GM10266 (cell line): ENCODE results near the gene MLX.
"Not testable (repeated sequence)": the region's sequence is repeated elsewhere in the genome, so short reads cannot be mapped to it uniquely, and the experiment has no call there.

Experiments used
- DNase-seq: peaks from one replicate; pipeline ENCODE4 v3.0.0; 2012; ENCODE audit errors: extremely low spot score
- CTCF ChIP-seq: IDR thresholded peaks from 2 replicates; pipeline ENCODE4 v1.5.1; 2012; ENCODE audit warnings: mild to moderate bottlenecking, low read depth; ENCODE audit not compliant: control insufficient read depth, insufficient read depth; ENCODE audit errors: missing control alignments

The MLX gene

GRCh38 chr17:42609182-42609813 is 42.4 kb downstream of the MLX start, which contains the start of the genes RETREG3 and TUBG1:
RETREG3 (minus strand) TSS chr17:42609374; CDS start chr17:42609324, 50 bp downstream.
TUBG1 (plus strand) TSS chr17:42609683; CDS start chr17:42609738, 55 bp downstream.
- no peak for TF ChIP-seq CTCF
- peak; percentile 98 for DNase-seq

GRCh38 chr17:42609814-42610801 is 43.2 kb downstream of the MLX start:
- DNase-seq, result not testable (repeated sequence)

GRCh38 chr17:42612013-42612412 is 45.1 kb downstream of the MLX start:
- TF ChIP-seq CTCF, result no peak
- DNase-seq, result no peak

- no peak for TF ChIP-seq CTCF
Measured at GRCh38 chr17:42613699-42614295, 46.9 kb downstream of the MLX start.

GRCh38 chr17:42617956-42618431 is 51.1 kb downstream of the MLX start:
- no peak for TF ChIP-seq CTCF
- peak; percentile 29 for DNase-seq

More at GRCh38 chr17:42613699-42614295, 46.9 kb downstream of the MLX start:
- no peak for DNase-seq

- TF ChIP-seq CTCF, result peak; percentile 51
- DNase-seq, result peak; percentile 73
Measured at GRCh38 chr17:42618442-42619150, 51.7 kb downstream of the MLX start.

GRCh38 chr17:42621987-42622386 is 55.1 kb downstream of the MLX start:
- not testable (repeated sequence) for DNase-seq
